PC-9 (cell line): Measurements from ENCODE around the gene EPHB1. TPM values are rescaled to one million over a fixed set of nuclear protein-coding genes. Genes with fewer than 3 reads are reported as not detected.

ENCODE experiments used
- BruUV-seq: library from RNA; stranded (reverse); fragments of 400-500 nt; replicated peaks from 2 replicates; lab custom pipeline; 2021; lab: Mats Ljungman, UMichigan
- CTCF ChIA-PET: fragments of 300-600 bp; sonication (Branson Sonifier 250); formaldehyde crosslinking; loops from one replicate; lab custom pipeline; 2022; ENCODE audit warnings: antibody characterized with exemption; lab: Charles Lee
- POLR2A ChIA-PET: fragments of 300-600 bp; sonication (Branson Sonifier 250); formaldehyde crosslinking; loops from one replicate; lab custom pipeline; 2022; ENCODE audit warnings: antibody characterized with exemption; ENCODE audit not compliant: unreplicated experiment; lab: Charles Lee
- DNase-seq, 2 experiments: peaks; one replicate each; pipeline versions ENCODE4 v3.0.0 to v3.0.0-alpha.2; 2015 to 2022; ENCODE audit warnings: mixed read lengths in 1 of 2
- H2AFZ ChIP-seq: fragments of 200-600 bp; sonication (generic); 2 replicates; pipeline ENCODE4 v1.8.1; 2017; ENCODE audit warnings: antibody characterized with exemption
- H3F3A ChIP-seq: fragments of 200-600 bp; sonication (generic); 2 replicates; pipeline ENCODE4 v1.8.1; 2017; ENCODE audit warnings: antibody characterized with exemption, mild to moderate bottlenecking, low read depth; ENCODE audit not compliant: insufficient read depth
- H3K27ac ChIP-seq: fragments of 200-600 bp; sonication (generic); 2 replicates; pipeline ENCODE4 v1.6.1; 2016; ENCODE audit warnings: mixed run types
- H3K27me3 ChIP-seq: fragments of 200-600 bp; sonication (generic); 2 replicates; pipeline ENCODE4 v1.6.1; 2016; ENCODE audit warnings: low read depth, mixed run types; ENCODE audit not compliant: insufficient read depth
- H3K36me3 ChIP-seq: fragments of 200-600 bp; sonication (generic); 2 replicates; pipeline ENCODE4 v1.6.1; 2016; ENCODE audit warnings: low read depth, mixed run types
- H3K4me1 ChIP-seq: fragments of 200-600 bp; sonication (generic); replicated peaks from 2 replicates; pipeline ENCODE4 v1.6.1; 2016; ENCODE audit warnings: mixed run types; ENCODE audit not compliant: insufficient read depth
- H3K4me2 ChIP-seq: fragments of 200-600 bp; sonication (generic); 2 replicates; pipeline ENCODE4 v1.6.1; 2017; ENCODE audit warnings: mixed run types
- H3K4me3 ChIP-seq: fragments of 200-600 bp; sonication (generic); 2 replicates; pipeline ENCODE4 v1.6.1; 2016; ENCODE audit warnings: mixed run types
- H3K79me2 ChIP-seq: fragments of 200-600 bp; sonication (generic); 2 replicates; pipeline ENCODE4 v1.6.1; 2017; ENCODE audit warnings: low read depth, mixed run types
- H3K9me2 ChIP-seq: fragments of 200-600 bp; sonication (generic); 2 replicates; pipeline ENCODE4 v1.8.1; 2017; ENCODE audit warnings: mild to moderate bottlenecking; ENCODE audit not compliant: insufficient read depth
- H3K9me3 ChIP-seq: fragments of 200-600 bp; sonication (generic); 2 replicates; pipeline ENCODE4 v1.8.1; 2016; ENCODE audit warnings: low read depth; ENCODE audit not compliant: insufficient read depth
- H4K20me1 ChIP-seq: fragments of 200-600 bp; sonication (generic); 2 replicates; pipeline ENCODE4 v1.8.1; 2017; ENCODE audit not compliant: insufficient read depth
- EZH2 ChIP-seq: fragments of 200-600 bp; sonication (generic); IDR thresholded peaks from 2 replicates; pipeline ENCODE4 v1.8.0; 2017; ENCODE audit warnings: antibody characterized with exemption, low read depth
- intact Hi-C: fragments of 100-400 bp; cut with micrococcal nuclease; formaldehyde crosslinking; loops from one replicate; pipeline ENCODE4 v1.10.0; 2022; ENCODE audit not compliant: unreplicated experiment
- total RNA-seq: library from RNA; stranded (reverse); gene quantifications from 2 replicates; pipeline ENCODE4 v1.2.3, GENCODE V29; 2021
- TF ChIP-seq, protein P1 (sequence below): fragments of 200-600 bp; sonication (generic); conservative IDR thresholded peaks from 2 replicates; pipeline ENCODE4 v1.6.1; 2017; ENCODE audit warnings: mixed run types, antibody characterized with exemption, mild to moderate bottlenecking, moderate library complexity

The EPHB1 gene
- total RNA-seq, 1 experiment from 2014 or later = 0.15 TPM

DNA sequence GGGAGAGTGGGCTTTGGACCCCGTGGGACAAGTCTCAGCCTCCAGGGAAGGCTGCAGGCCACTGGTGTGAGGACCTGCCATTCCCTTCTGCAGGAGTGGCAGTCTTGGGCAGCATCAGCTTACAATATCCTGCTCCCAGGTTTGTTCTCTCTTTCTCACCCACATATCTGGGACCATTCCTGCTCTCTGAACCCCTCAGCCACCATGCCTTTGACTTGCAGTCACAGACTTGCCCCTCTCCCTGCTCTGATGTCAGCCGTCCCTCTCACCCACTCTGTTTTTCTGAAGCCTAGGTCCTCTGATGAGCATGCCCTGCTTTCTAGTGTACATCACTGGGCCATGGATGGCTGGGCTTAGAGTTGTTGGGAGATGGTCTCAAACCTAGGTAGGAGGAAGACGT is 282.1 kb downstream of the EPHB1 start:
- Histone ChIP-seq H3F3A (no peaks in the 10 kb centered on the region), H3K4me2 (no peak overlapping the region), H3K27me3 (no peaks in the 10 kb centered on the region), H3K4me3 (no peak overlapping the region), H2AFZ (no peak overlapping the region), H4K20me1 (no peaks in the 10 kb centered on the region), H3K36me3 (no peaks in the 10 kb centered on the region), H3K4me1 (no peaks in the 10 kb centered on the region), H3K27ac (no peak overlapping the region), H3K9me2 (no peaks in the 10 kb centered on the region), H3K79me2 (no peaks in the 10 kb centered on the region), H3K9me3 (no peaks in the 10 kb centered on the region)
- ChIA-PET CTCF (no interaction called here), POLR2A (no interaction called here)
- intact Hi-C loops = no loop called here
- TF ChIP-seq, protein P1, sequence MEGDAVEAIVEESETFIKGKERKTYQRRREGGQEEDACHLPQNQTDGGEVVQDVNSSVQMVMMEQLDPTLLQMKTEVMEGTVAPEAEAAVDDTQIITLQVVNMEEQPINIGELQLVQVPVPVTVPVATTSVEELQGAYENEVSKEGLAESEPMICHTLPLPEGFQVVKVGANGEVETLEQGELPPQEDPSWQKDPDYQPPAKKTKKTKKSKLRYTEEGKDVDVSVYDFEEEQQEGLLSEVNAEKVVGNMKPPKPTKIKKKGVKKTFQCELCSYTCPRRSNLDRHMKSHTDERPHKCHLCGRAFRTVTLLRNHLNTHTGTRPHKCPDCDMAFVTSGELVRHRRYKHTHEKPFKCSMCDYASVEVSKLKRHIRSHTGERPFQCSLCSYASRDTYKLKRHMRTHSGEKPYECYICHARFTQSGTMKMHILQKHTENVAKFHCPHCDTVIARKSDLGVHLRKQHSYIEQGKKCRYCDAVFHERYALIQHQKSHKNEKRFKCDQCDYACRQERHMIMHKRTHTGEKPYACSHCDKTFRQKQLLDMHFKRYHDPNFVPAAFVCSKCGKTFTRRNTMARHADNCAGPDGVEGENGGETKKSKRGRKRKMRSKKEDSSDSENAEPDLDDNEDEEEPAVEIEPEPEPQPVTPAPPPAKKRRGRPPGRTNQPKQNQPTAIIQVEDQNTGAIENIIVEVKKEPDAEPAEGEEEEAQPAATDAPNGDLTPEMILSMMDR = no peak
- TF ChIP-seq EZH2 = no peak
- DNase-seq = no peak
- no TSS peak for BruUV-seq

DNA sequence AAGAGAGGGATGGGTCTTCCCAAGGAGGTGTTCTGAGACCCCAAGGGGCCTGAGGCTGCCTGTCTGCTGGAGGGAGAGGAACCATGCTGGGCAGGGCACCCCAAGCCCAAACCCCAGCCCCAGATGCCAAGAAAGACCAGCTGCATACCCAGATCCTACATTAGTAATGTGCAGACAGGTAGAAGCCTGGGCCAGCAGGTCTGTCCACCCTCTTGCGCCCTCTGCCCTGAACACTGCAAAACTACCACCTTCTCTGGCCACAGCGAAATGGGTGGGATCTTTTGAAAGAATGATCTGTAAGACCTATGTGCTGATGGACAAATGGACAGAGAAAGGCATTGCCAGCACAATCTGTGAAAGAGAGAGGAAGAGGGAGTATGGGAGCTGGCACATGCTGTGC is 283.2 kb downstream of the EPHB1 start:
- TF ChIP-seq, protein P1 = no peak
- TF ChIP-seq EZH2 = no peak
- intact Hi-C loops = no loop called here
- Histone ChIP-seq H3K79me2 (no peaks in the 10 kb centered on the region), H2AFZ (no peak overlapping the region), H3K4me1 (no peaks in the 10 kb centered on the region), H3K36me3 (no peaks in the 10 kb centered on the region), H3K9me3 (no peaks in the 10 kb centered on the region), H3F3A (no peaks in the 10 kb centered on the region), H3K27me3 (no peaks in the 10 kb centered on the region), H3K27ac (no peak overlapping the region), H4K20me1 (no peaks in the 10 kb centered on the region), H3K4me2 (no peak overlapping the region), H3K9me2 (no peaks in the 10 kb centered on the region), H3K4me3 (no peak overlapping the region)
- CTCF ChIA-PET = no interaction called here
- POLR2A ChIA-PET = no interaction called here
- BruUV-seq = no TSS peak
- no peak for DNase-seq

GRCh38 chr3:135079095-135079494 is 284.0 kb downstream of the EPHB1 start:
- Histone ChIP-seq H3K4me3 (no peak overlapping the region), H3K27ac (no peak overlapping the region), H4K20me1 (no peaks in the 10 kb centered on the region), H3K27me3 (no peaks in the 10 kb centered on the region), H2AFZ (no peak overlapping the region), H3F3A (no peaks in the 10 kb centered on the region), H3K9me3 (no peaks in the 10 kb centered on the region), H3K4me2 (no peak overlapping the region), H3K4me1 (no peaks in the 10 kb centered on the region), H3K9me2 (no peaks in the 10 kb centered on the region), H3K79me2 (no peaks in the 10 kb centered on the region), H3K36me3 (no peaks in the 10 kb centered on the region)
- TF ChIP-seq EZH2 = no peak
- TF ChIP-seq, protein P1 = no peak
- POLR2A ChIA-PET = no interaction called here
- intact Hi-C loops = no loop called here
- no TSS peak for BruUV-seq
- CTCF ChIA-PET = no interaction called here
- no peak for DNase-seq
